GM18951 (cell line): Measurements from ENCODE around the gene PSIP1.

Experiments used
- POLR2A ChIP-seq: IDR thresholded peaks from 4 replicates; pipeline ENCODE4 v1.6.1; 2011; ENCODE audit warnings: mild to moderate bottlenecking; ENCODE audit not compliant: insufficient read length, insufficient read depth; ENCODE audit errors: extremely low read depth
- in situ Hi-C: fragments of 300-500 bp; cut with MboI; formaldehyde crosslinking; loops from one replicate; pipeline ENCODE4 v1.12.0; 2022; ENCODE audit warnings: low sequenced_read_pairs, mixed read lengths, inconsistent platforms; ENCODE audit not compliant: unreplicated experiment

The PSIP1 gene

DNA sequence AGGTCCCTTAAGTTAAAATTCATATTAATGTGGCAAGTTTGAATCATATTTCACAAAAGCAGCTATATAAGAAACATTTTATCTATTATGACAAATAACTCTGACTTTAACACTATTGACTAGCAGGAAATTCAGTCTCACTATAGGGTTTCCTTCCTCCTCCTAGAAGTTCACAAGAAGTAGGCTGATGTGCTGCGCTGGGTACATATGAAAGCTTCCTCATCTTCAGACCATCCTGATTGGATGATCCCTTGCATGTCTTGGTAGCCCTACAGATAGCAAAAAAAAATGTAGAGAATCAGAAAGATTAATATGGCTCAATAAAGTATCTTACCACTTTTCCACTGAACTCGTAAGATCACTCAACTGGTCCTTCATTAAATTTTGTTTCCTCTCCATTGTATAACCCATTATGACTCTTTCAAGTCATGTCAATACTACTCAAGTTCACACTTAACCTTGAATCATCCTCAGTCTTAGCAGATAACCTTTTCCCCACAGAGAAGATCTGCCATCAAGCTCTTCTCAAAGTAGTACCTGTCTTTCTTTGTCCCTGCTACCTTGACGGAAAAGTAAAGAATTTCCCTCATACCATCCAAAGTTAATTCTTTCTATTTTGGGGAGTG is 11.5 kb upstream of the PSIP1 start:
- in situ Hi-C loops = no loop called here
- TF ChIP-seq POLR2A = no peak

DNA sequence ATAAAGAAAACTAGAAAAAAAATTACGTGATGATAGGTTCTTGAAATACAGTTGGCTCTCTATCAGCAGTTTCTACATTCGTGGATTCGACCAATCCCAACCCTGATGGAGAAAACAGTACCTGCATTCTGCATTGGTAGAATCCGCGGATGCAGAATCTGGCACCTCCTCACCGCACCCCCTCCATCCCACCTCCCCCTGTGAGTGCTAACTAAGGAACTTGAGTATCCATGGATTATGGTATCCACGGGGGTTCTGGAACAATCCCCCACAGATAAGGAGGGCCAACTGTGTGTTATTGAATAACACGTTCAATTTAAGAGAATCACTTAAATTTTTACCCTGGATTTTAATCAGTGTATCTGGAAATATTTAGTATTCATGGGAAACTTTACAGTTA is 10.5 kb upstream of the PSIP1 start:
- in situ Hi-C loops = no loop called here
- TF ChIP-seq POLR2A = no peak

DNA sequence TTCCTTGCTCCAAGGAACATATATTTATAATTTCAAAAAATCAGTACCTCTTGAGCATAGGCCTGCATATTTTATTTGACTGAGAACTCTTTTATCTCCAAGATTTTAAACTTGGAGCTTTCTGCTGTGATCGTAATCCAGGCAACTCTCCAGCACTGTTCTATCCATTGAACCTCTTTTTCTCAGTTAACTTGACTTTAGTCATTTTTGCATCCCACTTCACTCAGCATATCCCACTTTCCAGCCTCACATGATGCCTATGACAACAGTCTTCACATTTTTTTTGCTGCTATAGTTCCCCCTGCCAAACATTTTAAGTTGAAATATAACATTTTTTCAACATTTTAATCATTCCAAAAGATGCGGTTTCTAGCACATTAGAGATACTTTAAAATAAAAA is 9.1 kb upstream of the PSIP1 start:
- no peak for TF ChIP-seq POLR2A
- in situ Hi-C loops = no loop called here

DNA sequence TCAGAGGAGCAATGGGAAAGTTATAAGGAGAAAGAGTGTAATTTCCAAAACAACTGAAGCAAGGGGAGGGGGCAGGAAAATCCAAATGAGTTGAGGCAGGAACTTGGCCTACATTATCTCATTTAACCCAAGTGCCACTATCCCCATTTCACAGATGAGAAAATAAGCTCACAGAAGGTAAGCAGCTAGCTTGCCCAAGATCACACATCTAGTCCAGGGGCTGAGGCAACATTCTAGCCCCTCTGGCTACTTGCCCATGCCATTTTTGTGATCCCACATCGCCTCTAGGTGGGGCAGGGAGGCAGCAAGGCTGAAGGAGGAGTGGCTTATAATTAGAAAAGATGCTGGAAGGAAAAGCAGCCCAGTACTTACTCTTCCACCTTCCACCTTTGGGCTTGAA is 2.6 kb upstream of the PSIP1 start:
- in situ Hi-C loops = no loop called here
- no peak for TF ChIP-seq POLR2A

- no peak for TF ChIP-seq POLR2A
- in situ Hi-C loops = no loop called here
Measured at GRCh38 chr9:15512889-15513288, 2.1 kb upstream of the PSIP1 start.

GRCh38 chr9:15512204-15512603 is 1.4 kb upstream of the PSIP1 start:
- no peak for TF ChIP-seq POLR2A
- in situ Hi-C loops = no loop called here

- in situ Hi-C loops = no loop called here
- TF ChIP-seq POLR2A = no peak
Measured at GRCh38 chr9:15509931-15510788, 610 bp downstream of the PSIP1 start.

GRCh38 chr9:15505921-15506320 is 4.8 kb downstream of the PSIP1 start:
- no peak for TF ChIP-seq POLR2A
- in situ Hi-C loops = no loop called here

DNA sequence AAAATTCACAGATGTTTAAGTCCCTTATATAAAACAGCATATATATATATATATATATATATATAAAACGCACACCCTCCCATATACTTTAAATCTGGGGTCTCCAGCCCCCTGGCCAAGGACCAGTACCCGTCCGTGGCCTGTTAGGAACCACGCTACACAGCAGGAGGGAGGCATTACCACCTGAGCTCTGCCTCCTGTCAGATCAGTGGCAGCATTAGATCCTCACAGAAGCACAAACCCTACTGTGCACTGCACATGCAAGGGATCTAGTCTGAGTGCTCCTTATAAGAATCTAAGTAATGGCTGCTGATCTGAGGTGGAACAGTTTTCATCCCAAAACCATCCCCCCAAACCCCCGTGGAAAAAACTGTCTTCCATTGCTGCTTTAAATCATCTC is 9.0 kb downstream of the PSIP1 start:
- no peak for TF ChIP-seq POLR2A
- in situ Hi-C loops = no loop called here

- TF ChIP-seq POLR2A = no peak
- in situ Hi-C loops = no loop called here
Measured at GRCh38 chr9:15501179-15501578, 9.6 kb downstream of the PSIP1 start.

- in situ Hi-C loops = no loop called here
- no peak for TF ChIP-seq POLR2A
Measured at GRCh38 chr9:15499139-15499538, 11.6 kb downstream of the PSIP1 start.

GRCh38 chr9:15498246-15498995 is 12.3 kb downstream of the PSIP1 start:
- no peak for TF ChIP-seq POLR2A
- in situ Hi-C loops = no loop called here

- in situ Hi-C loops = no loop called here
- TF ChIP-seq POLR2A = no peak
Measured at GRCh38 chr9:15492485-15493150, 18.2 kb downstream of the PSIP1 start.

GRCh38 chr9:15491950-15492349 is 18.8 kb downstream of the PSIP1 start:
- no peak for TF ChIP-seq POLR2A
- in situ Hi-C loops = no loop called here
